Colonic mucosa (tissue), 4 donors: ENCODE data around the gene ILF2. TPM values are rescaled to one million over a fixed set of nuclear protein-coding genes. Genes with fewer than 3 reads are reported as not detected.
"Not testable (repeated sequence)": the region's sequence is repeated elsewhere in the genome, so short reads cannot be mapped to it uniquely, and the experiment has no call there.

Experiments
- DNase-seq: peaks from one replicate; pipeline ENCODE4 v3.0.0-alpha.2; 2020
- H3K27ac ChIP-seq: fragments of 200-600 bp; one replicate; pipeline ENCODE4 v1.8.0; 2021
- H3K27me3 ChIP-seq: fragments of 200-600 bp; one replicate; pipeline ENCODE4 v1.8.0; 2021
- H3K36me3 ChIP-seq: fragments of 200-600 bp; one replicate; pipeline ENCODE4 v1.8.0; 2021
- H3K4me1 ChIP-seq: fragments of 200-600 bp; one replicate; pipeline ENCODE4 v1.8.0; 2021; ENCODE audit warnings: mild to moderate bottlenecking
- H3K4me3 ChIP-seq: fragments of 200-600 bp; one replicate; pipeline ENCODE4 v1.8.0; 2021
- H3K9ac ChIP-seq, 2 donors: one replicate each; pipeline ENCODE4 v1.7.0; 2013; ENCODE audit warnings: control low read depth in 2 of 2, low read depth in 2 of 2, low read length in 2 of 2
- H3K9me3 ChIP-seq: fragments of 200-600 bp; one replicate; pipeline ENCODE4 v1.8.0; 2021
- intact Hi-C: fragments of 100-400 bp; cut with DNase I; formaldehyde crosslinking; loops from one replicate; pipeline ENCODE4 v1.14.1; 2022
- total RNA-seq, 2 donors: library from RNA; stranded (reverse); fragmentation: NEBNext Ultra II Directional in 1 of 2; extraction: Animal tissue kit (Norgen Biotek cat#: 25700) in 1 of 2; gene quantifications; one replicate each; pipeline ENCODE4 v1.2.1, GENCODE V29; 2021
- TF ChIP-seq, protein P1 (sequence below): fragments of 200-600 bp; IDR thresholded peaks from one replicate; pipeline ENCODE4 v1.8.0; 2022; ENCODE audit warnings: antibody characterized with exemption, mild to moderate bottlenecking
- donor health status: healthy.
- donor health status: DM: no; HTN: no; CAD: no.
- donor health status: DM: no; HTN: no; CAD: no.

The ILF2 gene
- total RNA-seq, 2 donors from 2014 or later, result 105 to 171 TPM

DNA sequence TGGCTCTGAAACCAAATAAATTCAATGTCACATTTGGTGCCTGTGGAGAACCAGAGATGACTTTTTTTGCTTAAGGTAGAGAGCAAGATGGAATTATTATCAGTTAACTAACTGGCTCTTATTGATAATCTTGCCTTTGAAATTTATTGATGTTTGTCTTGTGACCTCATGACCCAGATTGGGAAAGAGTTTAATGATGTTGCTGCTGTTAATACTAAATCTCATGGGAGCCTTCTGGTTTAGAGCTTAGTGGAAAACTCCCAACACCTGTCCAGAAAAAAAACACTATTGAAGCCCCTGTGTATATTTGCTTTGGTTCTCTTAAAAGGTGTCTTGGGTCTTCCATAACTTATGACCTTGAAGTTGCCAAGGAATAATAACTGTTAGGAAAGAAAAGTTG, 27.0 kb downstream of the ILF2 start:
- no peaks in the 10 kb centered on the region for H3K27me3 ChIP-seq
- no peak for DNase-seq
- H3K27ac ChIP-seq, result no peak overlapping the region
- no peaks in the 10 kb centered on the region for H3K9me3 ChIP-seq
- peaks cover 40% of the 10 kb centered on the region for H3K36me3 ChIP-seq
- no peaks in the 10 kb centered on the region for H3K4me1 ChIP-seq
- TF ChIP-seq, protein P1, sequence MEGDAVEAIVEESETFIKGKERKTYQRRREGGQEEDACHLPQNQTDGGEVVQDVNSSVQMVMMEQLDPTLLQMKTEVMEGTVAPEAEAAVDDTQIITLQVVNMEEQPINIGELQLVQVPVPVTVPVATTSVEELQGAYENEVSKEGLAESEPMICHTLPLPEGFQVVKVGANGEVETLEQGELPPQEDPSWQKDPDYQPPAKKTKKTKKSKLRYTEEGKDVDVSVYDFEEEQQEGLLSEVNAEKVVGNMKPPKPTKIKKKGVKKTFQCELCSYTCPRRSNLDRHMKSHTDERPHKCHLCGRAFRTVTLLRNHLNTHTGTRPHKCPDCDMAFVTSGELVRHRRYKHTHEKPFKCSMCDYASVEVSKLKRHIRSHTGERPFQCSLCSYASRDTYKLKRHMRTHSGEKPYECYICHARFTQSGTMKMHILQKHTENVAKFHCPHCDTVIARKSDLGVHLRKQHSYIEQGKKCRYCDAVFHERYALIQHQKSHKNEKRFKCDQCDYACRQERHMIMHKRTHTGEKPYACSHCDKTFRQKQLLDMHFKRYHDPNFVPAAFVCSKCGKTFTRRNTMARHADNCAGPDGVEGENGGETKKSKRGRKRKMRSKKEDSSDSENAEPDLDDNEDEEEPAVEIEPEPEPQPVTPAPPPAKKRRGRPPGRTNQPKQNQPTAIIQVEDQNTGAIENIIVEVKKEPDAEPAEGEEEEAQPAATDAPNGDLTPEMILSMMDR, result no peak
- intact Hi-C loops, result no loop called here
- no peak overlapping the region for H3K4me3 ChIP-seq
- H3K9ac ChIP-seq, result no peak overlapping the region

DNA sequence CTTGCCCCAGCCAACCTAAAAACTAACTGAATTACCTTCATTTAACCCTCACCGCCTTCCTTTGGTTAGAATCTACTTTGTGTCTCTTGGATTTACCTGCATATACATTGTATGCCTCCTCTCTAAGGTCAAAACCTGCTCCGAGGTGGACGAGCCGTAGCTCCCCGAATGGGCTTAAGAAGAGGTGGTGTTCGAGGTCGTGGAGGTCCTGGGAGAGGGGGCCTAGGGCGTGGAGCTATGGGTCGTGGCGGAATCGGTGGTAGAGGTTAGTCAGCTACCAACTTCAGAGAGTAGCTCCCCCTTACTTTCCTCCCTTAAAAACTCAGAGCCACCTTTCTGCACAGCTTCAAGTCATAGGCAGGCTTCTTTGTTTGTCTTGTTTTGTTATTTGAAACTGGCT, 27.7 kb downstream of the ILF2 start:
- intact Hi-C loops, result no loop called here

DNA sequence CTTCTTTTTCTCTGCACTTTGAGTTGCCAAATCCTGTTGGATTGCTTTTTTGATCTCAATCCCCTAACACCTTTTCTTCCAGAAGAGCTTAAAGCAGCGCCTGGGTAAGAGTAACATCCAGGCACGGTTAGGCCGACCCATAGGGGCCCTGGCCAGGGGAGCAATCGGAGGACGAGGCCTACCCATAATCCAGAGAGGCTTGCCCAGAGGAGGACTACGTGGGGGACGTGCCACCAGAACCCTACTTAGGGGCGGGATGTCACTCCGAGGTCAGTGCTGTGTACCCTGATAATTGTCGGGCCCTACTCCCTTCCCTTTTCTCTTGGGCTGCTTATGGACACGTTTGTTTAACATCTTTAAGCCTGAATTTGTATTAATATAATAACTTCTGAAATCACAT, 28.6 kb downstream of the ILF2 start:
- Histone ChIP-seq H3K4me1 (no peaks in the 10 kb centered on the region), H3K9me3 (no peaks in the 10 kb centered on the region), H3K27ac (no peak overlapping the region), H3K9ac (no peak overlapping the region), H3K27me3 (no peaks in the 10 kb centered on the region), H3K36me3 (peaks cover 48% of the 10 kb centered on the region), H3K4me3 (no peak overlapping the region)
- TF ChIP-seq, protein P1, result no peak
- intact Hi-C loops, result no loop called here
- no peak for DNase-seq

More for the DNA sequence above, 27.7 kb downstream of the ILF2 start:
- Histone ChIP-seq H3K4me3 (no peak overlapping the region), H3K36me3 (peaks cover 46% of the 10 kb centered on the region), H3K27ac (no peak overlapping the region), H3K9ac (no peak overlapping the region), H3K9me3 (no peaks in the 10 kb centered on the region), H3K4me1 (no peaks in the 10 kb centered on the region), H3K27me3 (no peaks in the 10 kb centered on the region)
- no peak for DNase-seq
- TF ChIP-seq, protein P1, result no peak

DNA sequence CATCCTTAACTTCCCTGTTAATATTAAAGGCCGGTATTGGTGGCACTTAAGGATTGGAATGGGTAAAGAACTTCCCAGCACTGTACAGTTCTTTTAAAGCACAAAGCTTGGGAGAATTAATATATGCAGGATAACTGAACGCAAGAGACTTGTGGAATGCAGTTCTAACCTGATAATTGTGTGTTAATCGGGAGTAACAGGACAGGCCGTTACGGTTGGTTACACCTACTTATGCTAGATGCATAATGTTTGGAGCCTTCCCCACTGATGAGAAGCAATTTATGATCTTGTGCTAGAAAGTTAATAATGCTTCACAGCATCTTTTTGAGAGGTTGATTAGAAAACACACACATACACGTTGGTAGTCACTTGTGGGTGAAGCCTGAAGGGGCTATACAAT, 29.9 kb downstream of the ILF2 start:
- Histone ChIP-seq H3K9ac (no peak overlapping the region), H3K36me3 (peaks cover 48% of the 10 kb centered on the region), H3K9me3 (no peaks in the 10 kb centered on the region), H3K27ac (no peak overlapping the region), H3K4me1 (no peaks in the 10 kb centered on the region), H3K27me3 (no peaks in the 10 kb centered on the region), H3K4me3 (no peak overlapping the region)
- intact Hi-C loops, result no loop called here
- TF ChIP-seq, protein P1, result no peak
- no peak for DNase-seq

DNA sequence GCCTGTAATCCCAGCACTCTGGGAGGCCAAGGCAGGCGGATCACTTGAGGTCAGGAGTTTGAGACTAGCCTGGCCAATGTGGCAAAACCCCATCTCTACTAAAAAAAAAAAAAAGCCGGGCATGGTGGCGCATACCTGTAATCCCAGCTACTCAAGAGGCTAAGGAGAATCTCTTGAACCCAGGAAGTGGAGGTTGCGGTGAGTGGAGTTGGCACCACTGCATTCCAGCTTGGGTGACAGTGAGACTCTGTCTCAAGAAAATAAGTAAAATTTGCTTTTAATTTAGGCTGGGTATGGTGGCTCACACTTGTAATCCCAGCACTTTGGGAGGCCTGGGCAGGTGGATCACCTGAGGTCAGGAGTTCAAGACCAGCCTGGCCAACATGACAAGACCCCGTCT, 30.6 kb downstream of the ILF2 start:
- H3K27ac ChIP-seq, intact Hi-C loops, DNase-seq, H3K27me3 ChIP-seq, H3K4me3 ChIP-seq, H3K4me1 ChIP-seq, H3K9ac ChIP-seq, H3K9me3 ChIP-seq: not testable (repeated sequence)
- peaks cover 48% of the 10 kb centered on the region for H3K36me3 ChIP-seq

DNA sequence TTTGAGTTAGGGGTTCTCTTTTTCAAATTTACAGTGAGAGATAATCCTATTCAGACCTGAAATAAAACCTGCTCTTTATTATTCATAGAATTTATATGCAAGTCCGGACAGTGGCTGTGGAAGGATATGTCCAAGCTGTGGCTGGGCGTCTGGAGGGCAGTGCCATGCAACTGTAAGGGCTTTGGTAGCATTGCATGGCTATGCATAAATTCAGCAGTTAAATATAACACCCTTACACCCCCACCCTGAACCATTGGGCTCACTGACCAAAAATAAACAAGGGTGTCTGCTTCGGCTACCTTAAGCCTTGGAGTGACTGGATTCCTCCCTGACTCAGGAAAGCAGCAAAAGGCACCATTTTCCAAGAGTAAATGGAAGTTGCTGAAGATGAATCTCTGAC, 31.5 kb downstream of the ILF2 start:
- Histone ChIP-seq H3K4me1 (peaks cover 5% of the 10 kb centered on the region), H3K27me3 (no peaks in the 10 kb centered on the region), H3K4me3 (no peak overlapping the region), H3K36me3 (peaks cover 42% of the 10 kb centered on the region), H3K9me3 (no peaks in the 10 kb centered on the region), H3K27ac (no peak overlapping the region), H3K9ac (no peak overlapping the region)
- DNase-seq, result no peak
- TF ChIP-seq, protein P1, result no peak
- intact Hi-C loops, result no loop called here
